Thoracic aorta (tissue), 2 donors: Measurements from ENCODE around the gene MGAM2. TPM values are rescaled to one million over a fixed set of nuclear protein-coding genes. Genes with fewer than 3 reads are reported as not detected.

ENCODE experiments used
- ATAC-seq: fragments of 150-250 bp; one replicate; pipeline ENCODE4 v1.8.0; 2017; ENCODE audit warnings: low read depth; ENCODE audit not compliant: insufficient number of reproducible peaks, low FRiP score
- DNase-seq: peaks from one replicate; pipeline ENCODE4 v3.0.0-alpha.2; 2020; ENCODE audit warnings: low spot score
- H3K27ac ChIP-seq, 2 donors: fragments of 200-600 bp; sonication (generic); 1 replicate in 1 of 2; 2 replicates in 1 of 2; pipeline ENCODE4 v1.5.1; 2016; ENCODE audit warnings: mild to moderate bottlenecking in 2 of 2, moderate library complexity in 2 of 2
- H3K27me3 ChIP-seq: fragments of 200-600 bp; sonication (generic); replicated peaks from 2 replicates; pipeline ENCODE4 v1.6.0; 2016; ENCODE audit warnings: mild to moderate bottlenecking; ENCODE audit not compliant: insufficient read depth
- H3K36me3 ChIP-seq: fragments of 200-600 bp; sonication (generic); one replicate; pipeline ENCODE4 v1.5.1; 2016
- H3K4me1 ChIP-seq, 2 donors: fragments of 200-600 bp; sonication (generic); 1 replicate in 1 of 2; 2 replicates in 1 of 2; pipeline versions ENCODE4 v1.5.1 to v1.6.0; 2016; ENCODE audit warnings: low read depth in 2 of 2, mild to moderate bottlenecking in 1 of 2; ENCODE audit not compliant: control insufficient read depth in 1 of 2
- H3K4me3 ChIP-seq: fragments of 200-600 bp; sonication (generic); 2 replicates; pipeline ENCODE4 v1.5.1; 2016; ENCODE audit warnings: mild to moderate bottlenecking
- H3K9me3 ChIP-seq: fragments of 200-600 bp; sonication (generic); 2 replicates; pipeline ENCODE4 v1.5.1; 2016
- CTCF ChIP-seq: fragments of 200-600 bp; sonication (generic); IDR thresholded peaks from one replicate; pipeline ENCODE4 v1.5.1; 2019; ENCODE audit warnings: antibody characterized with exemption
- total RNA-seq, 2 donors: library from RNA; depleted of rRNA; stranded (reverse); fragments of >200 nt; gene quantifications; one replicate each; pipeline versions ENCODE4 v1.1.0 to v1.2.3, GENCODE V29; 2016

Gene MGAM2
- total RNA-seq, 2 donors from 2014 or later = 0.49 to 0.54 TPM

- Histone ChIP-seq H3K27me3 (no peaks in the 10 kb centered on the region), H3K4me3 (no peak overlapping the region), H3K36me3 (no peaks in the 10 kb centered on the region), H3K27ac (no peak overlapping the region), H3K4me1 (no peaks in the 10 kb centered on the region), H3K9me3 (no peaks in the 10 kb centered on the region)
- ATAC-seq = no peak
- DNase-seq = no peak
- no peak for TF ChIP-seq CTCF
Observed at GRCh38 chr7:142085428-142085827, 26.1 kb upstream of the MGAM2 start.

- Histone ChIP-seq H3K4me1 (no peaks in the 10 kb centered on the region), H3K27ac (no peak overlapping the region), H3K4me3 (no peak overlapping the region), H3K27me3 (no peaks in the 10 kb centered on the region), H3K36me3 (no peaks in the 10 kb centered on the region), H3K9me3 (no peaks in the 10 kb centered on the region)
- ATAC-seq = no peak
- no peak for TF ChIP-seq CTCF
- DNase-seq = no peak
Observed at GRCh38 chr7:142088022-142088714, 23.4 kb upstream of the MGAM2 start.

GRCh38 chr7:142089035-142089434, 22.5 kb upstream of the MGAM2 start:
- Histone ChIP-seq H3K27ac (no peak overlapping the region), H3K27me3 (no peaks in the 10 kb centered on the region), H3K36me3 (no peaks in the 10 kb centered on the region), H3K4me3 (no peak overlapping the region), H3K4me1 (no peaks in the 10 kb centered on the region), H3K9me3 (no peaks in the 10 kb centered on the region)
- ATAC-seq (no peak), DNase-seq (no peak)
- no peak for TF ChIP-seq CTCF

GRCh38 chr7:142091961-142092360, 19.6 kb upstream of the MGAM2 start:
- no peaks in the 10 kb centered on the region for H3K27me3 ChIP-seq
- H3K4me3 ChIP-seq = no peak overlapping the region
- ATAC-seq (no peak), DNase-seq (no peak)
- no peaks in the 10 kb centered on the region for H3K9me3 ChIP-seq
- no peaks in the 10 kb centered on the region for H3K4me1 ChIP-seq
- H3K36me3 ChIP-seq = no peaks in the 10 kb centered on the region
- no peak overlapping the region for H3K27ac ChIP-seq
- no peak for TF ChIP-seq CTCF

- H3K27me3 ChIP-seq = no peaks in the 10 kb centered on the region
- no peaks in the 10 kb centered on the region for H3K36me3 ChIP-seq
- no peak overlapping the region for H3K27ac ChIP-seq
- DNase-seq (no peak), ATAC-seq (no peak)
- H3K9me3 ChIP-seq = no peaks in the 10 kb centered on the region
- no peak overlapping the region for H3K4me3 ChIP-seq
- no peaks in the 10 kb centered on the region for H3K4me1 ChIP-seq
- TF ChIP-seq CTCF = no peak
Observed at GRCh38 chr7:142094861-142095260, 16.7 kb upstream of the MGAM2 start.
